HG02759 (cell line): ENCODE measurements around the gene GNAT3.

Experiments used
- ATAC-seq: cut with Tn5 transposase; IDR thresholded peaks from one replicate; pipeline ENCODE4 v1.9.1; 2021; ENCODE audit warnings: mild to moderate bottlenecking, moderate library complexity; ENCODE audit not compliant: unreplicated experiment

Gene GNAT3

DNA sequence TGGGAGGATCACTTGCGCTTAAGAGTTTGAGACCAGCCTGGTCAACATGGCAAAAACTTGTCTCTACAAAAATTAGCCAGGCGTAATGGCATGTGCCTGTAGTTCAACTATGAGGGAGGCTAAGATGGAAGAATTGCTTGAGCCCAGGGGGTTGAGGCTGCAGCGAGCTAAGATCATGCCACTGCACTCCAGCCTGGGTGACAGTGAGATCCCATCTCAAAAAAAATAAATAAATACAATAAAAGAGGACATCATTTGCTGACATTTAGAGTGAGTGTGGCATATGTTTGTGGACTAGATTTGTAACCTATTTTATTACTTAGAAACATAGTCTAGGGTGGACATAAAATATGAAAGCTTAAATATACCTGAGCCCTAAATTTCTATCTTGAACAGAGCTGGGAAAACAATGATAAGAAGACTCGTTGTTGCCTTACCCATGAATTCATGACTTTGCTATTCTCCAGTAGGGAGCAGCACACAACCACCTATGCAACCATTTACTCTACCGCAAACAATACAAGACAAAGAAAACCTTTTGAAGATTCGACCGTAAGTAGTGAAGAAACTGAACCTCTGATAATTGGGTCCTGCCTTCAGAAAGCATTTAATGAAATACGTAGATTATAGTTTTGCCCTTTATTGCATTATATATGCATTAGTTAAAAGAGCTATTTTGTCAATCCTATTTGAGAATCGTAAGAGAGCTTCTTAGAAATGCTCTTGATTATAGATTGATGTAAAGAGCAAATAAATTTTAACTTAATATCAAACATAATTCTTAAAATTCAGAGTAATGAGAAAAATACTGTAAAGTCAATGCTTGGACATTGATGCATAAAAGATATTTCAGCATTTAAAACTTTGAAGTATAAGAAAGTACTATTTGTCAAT is 83.5 kb downstream of the GNAT3 start:
- no peak for ATAC-seq

DNA sequence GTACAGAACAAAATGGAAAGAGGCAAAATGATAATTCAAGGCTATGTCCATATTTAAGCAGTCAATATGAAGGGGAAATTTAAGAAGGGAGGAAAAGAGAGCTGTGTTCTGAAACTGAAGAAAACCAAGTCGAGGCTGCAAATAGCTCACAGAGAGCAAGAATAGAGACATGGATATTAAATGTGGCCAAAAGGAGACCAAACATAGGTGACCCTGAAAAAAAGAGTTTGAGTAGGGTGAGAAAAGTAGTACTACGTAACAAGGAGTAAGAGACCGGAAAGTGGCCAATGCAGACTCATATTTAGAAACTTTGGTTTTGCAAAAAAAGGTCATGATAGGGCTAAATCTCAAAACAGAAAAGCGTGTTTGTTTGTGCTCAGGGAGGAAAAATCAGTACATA is 84.6 kb downstream of the GNAT3 start:
- ATAC-seq, result no peak

DNA sequence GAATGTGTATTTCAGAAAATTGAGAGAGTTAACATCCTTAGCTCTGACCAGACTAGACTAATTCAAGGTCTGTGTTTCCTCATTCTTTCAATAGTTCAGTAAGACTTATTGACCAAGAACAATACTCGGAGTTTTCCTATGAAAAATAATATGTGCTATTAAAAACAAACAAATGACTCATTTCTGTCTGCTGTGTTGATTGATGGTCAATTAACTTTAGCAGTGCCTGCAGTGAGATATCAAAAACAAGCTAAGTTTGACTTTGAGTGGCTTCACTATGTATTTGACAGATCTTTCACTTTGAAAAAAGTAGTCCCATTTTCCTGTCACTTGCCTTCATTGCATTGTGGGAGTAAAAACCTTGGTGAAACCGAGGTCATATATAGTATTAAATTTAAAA is 91.0 kb downstream of the GNAT3 start:
- no peak for ATAC-seq

DNA sequence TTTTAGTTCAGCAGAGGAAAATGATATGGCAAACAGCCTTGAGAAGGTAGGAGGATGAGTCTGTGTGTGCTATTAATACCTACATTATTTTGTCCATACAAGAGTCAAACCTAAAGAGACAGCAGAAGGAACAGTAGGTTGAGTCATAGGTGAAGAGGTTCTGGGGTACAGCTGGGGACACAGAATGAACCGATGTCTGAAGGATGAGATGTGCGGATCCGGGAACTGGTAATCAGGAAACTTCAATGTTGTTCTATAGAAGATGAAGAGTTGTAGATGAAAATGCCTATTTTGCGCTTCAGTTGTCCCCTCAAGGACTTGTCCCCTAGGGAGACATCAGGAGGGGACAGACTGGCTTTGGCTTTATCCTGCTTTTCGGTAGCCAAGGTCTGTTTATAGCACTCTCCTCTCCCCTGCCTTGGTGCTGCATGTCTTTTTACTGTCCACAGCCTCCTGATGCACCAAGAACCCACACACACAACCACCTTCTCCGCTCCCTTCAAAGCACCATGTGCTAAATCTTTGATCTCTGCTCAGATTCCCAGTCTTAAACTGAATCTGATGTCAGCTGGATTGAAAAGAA is 94.6 kb downstream of the GNAT3 start:
- ATAC-seq, result no peak

- no peak for ATAC-seq
Observed at GRCh38 chr7:80415522-80415921, 96.3 kb downstream of the GNAT3 start.

GRCh38 chr7:80415114-80415513 is 96.8 kb downstream of the GNAT3 start:
- no peak for ATAC-seq

DNA sequence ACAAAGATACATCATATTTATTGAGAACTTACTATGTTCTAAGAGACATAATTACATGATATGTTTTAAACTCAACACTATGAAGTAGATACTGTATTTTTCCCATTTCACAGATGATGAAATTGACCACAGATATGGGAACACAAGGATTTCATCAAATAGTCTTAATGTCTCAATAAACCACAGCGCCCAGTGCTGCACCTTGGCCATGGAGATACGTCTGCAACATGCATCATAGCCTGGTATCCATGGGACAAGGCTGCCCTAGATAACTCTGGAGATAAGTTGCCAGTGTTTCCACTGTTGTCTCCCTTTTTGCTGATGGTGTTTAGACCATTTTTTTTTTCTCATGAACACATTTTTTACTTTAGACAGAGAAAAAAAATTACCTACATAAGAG is 97.5 kb downstream of the GNAT3 start:
- ATAC-seq, result no peak

GRCh38 chr7:80413383-80413945 is 98.4 kb downstream of the GNAT3 start:
- ATAC-seq, result no peak

GRCh38 chr7:80412842-80413241 is 99.0 kb downstream of the GNAT3 start:
- ATAC-seq, result no peak

GRCh38 chr7:80411621-80412020 is 100.2 kb downstream of the GNAT3 start:
- no peak for ATAC-seq

DNA sequence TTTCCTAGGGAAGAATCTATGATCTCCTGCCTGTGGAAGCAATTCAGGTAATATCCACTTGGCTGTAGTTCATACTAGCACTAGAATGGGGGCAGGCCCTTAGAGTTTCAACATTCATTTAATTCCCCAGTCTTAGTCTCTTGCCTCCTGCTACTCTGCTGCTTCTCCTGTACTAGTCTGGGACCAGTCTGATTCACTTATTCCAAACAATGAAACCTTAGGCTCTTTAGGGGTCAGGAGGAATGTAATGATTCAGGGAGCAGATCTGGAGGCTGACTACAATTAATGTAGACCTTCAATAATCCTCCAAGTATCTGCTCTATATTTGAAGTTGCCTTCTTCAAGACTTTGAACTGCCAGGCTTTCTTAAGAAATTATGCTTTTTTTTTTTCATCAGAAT is 101.8 kb downstream of the GNAT3 start:
- ATAC-seq, result no peak
